GM23248 (cell line): ENCODE measurements around the gene COL27A1.

Source experiments
- EZH2 ChIP-seq: fragments of 200-600 bp; sonication (generic); IDR thresholded peaks from 2 replicates; pipeline ENCODE4 v1.6.1; 2018; ENCODE audit warnings: antibody characterized with exemption, mild to moderate bottlenecking; ENCODE audit not compliant: insufficient read depth, poor library complexity, severe bottlenecking
- EZH2phosphoT487 ChIP-seq: fragments of 200-600 bp; sonication (generic); IDR thresholded peaks from 2 replicates; pipeline ENCODE4 v1.6.1; 2018; ENCODE audit warnings: antibody characterized with exemption, moderate library complexity, mild to moderate bottlenecking, low read depth; ENCODE audit not compliant: insufficient read depth

GRCh38 chr9:114309096-114309495, 153.8 kb downstream of the COL27A1 start:
- TF ChIP-seq EZH2: no peak
- no peak for TF ChIP-seq EZH2phosphoT487
